ENCODE results near the gene TC2N.

The TC2N gene

DNA sequence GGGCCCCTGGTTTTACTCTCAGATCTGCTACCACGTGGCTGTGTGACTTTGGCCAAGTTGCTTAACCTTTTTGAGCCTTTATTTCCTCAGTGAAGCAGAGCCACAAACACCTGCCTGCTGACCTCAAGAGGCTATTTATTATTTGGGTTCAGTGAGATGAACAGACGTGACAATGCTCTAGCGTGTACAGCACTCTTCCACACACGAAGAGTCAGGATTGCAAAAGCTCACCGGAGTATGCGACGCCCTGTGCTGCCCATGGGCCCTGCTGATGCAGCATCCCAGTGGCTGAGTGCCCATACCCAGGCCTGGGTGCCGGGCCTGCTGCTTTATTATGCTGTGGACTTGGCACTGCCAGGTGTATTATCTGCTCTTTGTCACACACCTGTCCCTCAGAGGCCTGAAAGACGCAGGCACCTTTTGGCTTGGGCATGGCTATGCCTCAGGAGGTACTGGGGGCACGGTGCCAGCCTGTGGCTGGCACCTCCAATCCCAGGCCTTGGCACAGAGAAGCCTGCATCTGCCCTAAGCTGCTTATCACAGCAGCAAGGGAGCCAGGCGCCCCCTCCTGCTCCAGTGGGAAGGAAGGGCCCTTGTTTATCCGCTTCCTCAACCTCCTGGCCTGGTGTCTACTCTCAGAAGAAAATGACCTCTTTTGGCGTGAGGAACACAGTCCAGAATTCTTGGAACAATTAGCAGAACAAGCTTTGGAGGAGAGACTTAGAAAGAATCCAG is 22.3 kb upstream of the TC2N start:
- no peaks in the 10 kb centered on the region for H3K36me3 ChIP-seq (ENCODE audit: control insufficient read depth, insufficient read depth, low read length)
- WGBS, 2 experiments = 94 to 96% methylated on average over 13 of the region's 13 CpGs
- peaks cover 7% of the 10 kb centered on the region for H3K4me1 ChIP-seq (ENCODE audit: control insufficient read depth, insufficient read depth, low read length)
- H3K9me3 ChIP-seq (ENCODE audit: control insufficient read depth, low read length) = no peaks in the 10 kb centered on the region
- H3K27ac ChIP-seq (ENCODE audit: insufficient read depth, low read depth, low read length, poor library complexity, severe bottlenecking) = no peak overlapping the region
- no peak overlapping the region for H3K4me3 ChIP-seq (ENCODE audit: insufficient read depth, low read depth, low read length)
- H3K27me3 ChIP-seq (ENCODE audit: control insufficient read depth, insufficient read depth, low read length, poor library complexity, severe bottlenecking) = no peaks in the 10 kb centered on the region

- H3K4me3 ChIP-seq (ENCODE audit: insufficient read depth, low read depth, low read length) = no peak overlapping the region
- peaks cover 7% of the 10 kb centered on the region for H3K4me1 ChIP-seq (ENCODE audit: control insufficient read depth, insufficient read depth, low read length)
- H3K27ac ChIP-seq (ENCODE audit: insufficient read depth, low read depth, low read length, poor library complexity, severe bottlenecking) = no peak overlapping the region
- H3K9me3 ChIP-seq (ENCODE audit: control insufficient read depth, low read length) = no peaks in the 10 kb centered on the region
- WGBS, 2 experiments = 77 to 79% methylated on average over 10 of the region's 10 CpGs
- H3K27me3 ChIP-seq (ENCODE audit: control insufficient read depth, insufficient read depth, low read length, poor library complexity, severe bottlenecking) = no peaks in the 10 kb centered on the region
- no peaks in the 10 kb centered on the region for H3K36me3 ChIP-seq (ENCODE audit: control insufficient read depth, insufficient read depth, low read length)
Observed at GRCh38 chr14:91888641-91889476, 21.5 kb upstream of the TC2N start.

DNA sequence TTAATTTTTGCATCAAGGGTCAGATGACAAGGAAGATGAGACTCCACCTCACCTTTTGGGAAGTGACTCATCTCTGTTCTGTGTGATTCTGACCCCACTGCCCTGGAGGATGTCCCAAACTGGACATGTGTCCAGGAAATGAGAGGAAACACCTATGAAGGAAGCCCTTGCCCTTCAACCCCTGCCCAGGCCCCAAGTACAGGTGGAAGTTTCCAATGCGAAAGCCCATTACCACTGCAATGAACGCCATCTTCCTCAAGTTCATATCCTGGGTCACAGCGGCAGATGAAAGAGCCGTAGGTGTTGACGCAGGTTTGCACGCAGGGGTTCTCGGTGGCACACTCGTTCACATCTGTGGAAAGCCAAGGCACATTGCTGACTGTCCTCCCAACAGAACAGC is 19.6 kb upstream of the TC2N start:
- Histone ChIP-seq H3K4me1 (ENCODE audit: control insufficient read depth, insufficient read depth, low read length) (peaks cover 7% of the 10 kb centered on the region), H3K27ac (ENCODE audit: insufficient read depth, low read depth, low read length, poor library complexity, severe bottlenecking) (no peak overlapping the region), H3K9me3 (ENCODE audit: control insufficient read depth, low read length) (no peaks in the 10 kb centered on the region), H3K4me3 (ENCODE audit: insufficient read depth, low read depth, low read length) (no peak overlapping the region), H3K27me3 (ENCODE audit: control insufficient read depth, insufficient read depth, low read length, poor library complexity, severe bottlenecking) (no peaks in the 10 kb centered on the region), H3K36me3 (ENCODE audit: control insufficient read depth, insufficient read depth, low read length) (no peaks in the 10 kb centered on the region)
- 94 to 97% methylated on average over 8 of the region's 8 CpGs for WGBS, 2 experiments

GRCh38 chr14:91885839-91886238 is 18.5 kb upstream of the TC2N start:
- WGBS, 2 experiments = 92 to 99% methylated on average over 4 of the region's 4 CpGs
- H3K27ac ChIP-seq (ENCODE audit: insufficient read depth, low read depth, low read length, poor library complexity, severe bottlenecking) = no peak overlapping the region
- H3K4me1 ChIP-seq (ENCODE audit: control insufficient read depth, insufficient read depth, low read length) = peaks cover 7% of the 10 kb centered on the region
- H3K36me3 ChIP-seq (ENCODE audit: control insufficient read depth, insufficient read depth, low read length) = no peaks in the 10 kb centered on the region
- H3K27me3 ChIP-seq (ENCODE audit: control insufficient read depth, insufficient read depth, low read length, poor library complexity, severe bottlenecking) = no peaks in the 10 kb centered on the region
- H3K9me3 ChIP-seq (ENCODE audit: control insufficient read depth, low read length) = no peaks in the 10 kb centered on the region
- no peak overlapping the region for H3K4me3 ChIP-seq (ENCODE audit: insufficient read depth, low read depth, low read length)

DNA sequence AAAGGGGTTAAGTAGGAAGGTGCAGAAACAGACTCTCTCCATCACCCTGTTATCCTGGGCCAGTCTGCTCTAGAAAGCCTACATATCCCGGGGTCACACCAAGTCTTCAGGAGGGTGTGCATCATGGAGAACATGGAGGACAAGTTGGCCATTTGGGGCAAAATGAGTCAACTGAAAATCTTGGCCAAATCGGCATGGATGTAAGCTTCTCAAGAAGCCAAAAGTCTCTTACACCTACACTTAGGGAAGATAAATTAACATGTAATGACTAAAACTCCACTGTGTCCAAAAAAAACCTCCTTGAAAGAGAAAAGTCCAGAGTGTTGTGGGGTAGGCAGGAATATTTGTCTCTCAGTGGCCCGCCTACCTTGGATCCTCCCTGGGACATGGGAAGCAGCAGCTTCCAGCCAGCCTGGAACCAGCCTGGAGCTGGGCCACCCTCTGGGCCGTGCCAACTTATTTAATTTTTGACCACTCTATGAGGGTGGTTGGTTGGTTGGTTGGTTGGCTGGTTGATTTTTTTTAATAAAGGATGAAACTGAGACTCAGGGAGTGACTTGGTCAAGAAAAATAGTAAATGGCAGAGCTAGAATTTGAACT is 17.9 kb upstream of the TC2N start:
- 86 to 96% methylated on average over 3 to 4 of the region's 4 CpGs for WGBS, 2 experiments

GRCh38 chr14:91884664-91885063 is 17.3 kb upstream of the TC2N start:
- Histone ChIP-seq H3K4me3 (ENCODE audit: insufficient read depth, low read depth, low read length) (no peak overlapping the region), H3K9me3 (ENCODE audit: control insufficient read depth, low read length) (no peaks in the 10 kb centered on the region), H3K27me3 (ENCODE audit: control insufficient read depth, insufficient read depth, low read length, poor library complexity, severe bottlenecking) (no peaks in the 10 kb centered on the region), H3K27ac (ENCODE audit: insufficient read depth, low read depth, low read length, poor library complexity, severe bottlenecking) (no peak overlapping the region), H3K4me1 (ENCODE audit: control insufficient read depth, insufficient read depth, low read length) (peaks cover 7% of the 10 kb centered on the region), H3K36me3 (ENCODE audit: control insufficient read depth, insufficient read depth, low read length) (no peaks in the 10 kb centered on the region)
- 72 to 73% methylated on average over 6 of the region's 6 CpGs for WGBS, 2 experiments

More for the DNA sequence above, 17.9 kb upstream of the TC2N start:
- no peak overlapping the region for H3K4me3 ChIP-seq (ENCODE audit: insufficient read depth, low read depth, low read length)
- peaks cover 7% of the 10 kb centered on the region for H3K4me1 ChIP-seq (ENCODE audit: control insufficient read depth, insufficient read depth, low read length)
- no peaks in the 10 kb centered on the region for H3K36me3 ChIP-seq (ENCODE audit: control insufficient read depth, insufficient read depth, low read length)
- H3K27ac ChIP-seq (ENCODE audit: insufficient read depth, low read depth, low read length, poor library complexity, severe bottlenecking) = no peak overlapping the region
- H3K27me3 ChIP-seq (ENCODE audit: control insufficient read depth, insufficient read depth, low read length, poor library complexity, severe bottlenecking) = no peaks in the 10 kb centered on the region
- no peaks in the 10 kb centered on the region for H3K9me3 ChIP-seq (ENCODE audit: control insufficient read depth, low read length)

DNA sequence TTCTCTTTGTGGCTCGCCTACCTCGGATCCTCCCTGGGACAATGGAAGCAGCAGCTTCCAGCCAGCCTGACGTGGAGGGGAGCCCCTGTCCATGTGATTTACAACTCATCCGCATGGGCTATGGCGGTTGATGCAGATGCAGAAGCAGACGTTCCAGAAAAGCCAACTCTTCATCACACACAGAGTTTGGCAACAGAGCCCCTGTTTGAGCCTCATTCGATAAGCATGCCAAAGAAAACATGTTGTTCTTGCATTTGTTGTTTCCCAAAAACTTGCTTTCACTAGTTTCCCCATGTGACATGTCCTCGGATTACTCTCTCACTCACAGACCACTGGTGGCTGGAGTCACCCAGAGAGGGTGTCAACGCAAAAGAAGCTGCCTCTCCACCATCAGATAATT is 16.4 kb upstream of the TC2N start:
- H3K36me3 ChIP-seq (ENCODE audit: control insufficient read depth, insufficient read depth, low read length) = no peaks in the 10 kb centered on the region
- H3K27ac ChIP-seq (ENCODE audit: insufficient read depth, low read depth, low read length, poor library complexity, severe bottlenecking) = no peak overlapping the region
- H3K4me1 ChIP-seq (ENCODE audit: control insufficient read depth, insufficient read depth, low read length) = no peaks in the 10 kb centered on the region
- H3K9me3 ChIP-seq (ENCODE audit: control insufficient read depth, low read length) = no peaks in the 10 kb centered on the region
- no peaks in the 10 kb centered on the region for H3K27me3 ChIP-seq (ENCODE audit: control insufficient read depth, insufficient read depth, low read length, poor library complexity, severe bottlenecking)
- 89 to 90% methylated on average over 9 of the region's 9 CpGs for WGBS, 2 experiments
- no peak overlapping the region for H3K4me3 ChIP-seq (ENCODE audit: insufficient read depth, low read depth, low read length)

DNA sequence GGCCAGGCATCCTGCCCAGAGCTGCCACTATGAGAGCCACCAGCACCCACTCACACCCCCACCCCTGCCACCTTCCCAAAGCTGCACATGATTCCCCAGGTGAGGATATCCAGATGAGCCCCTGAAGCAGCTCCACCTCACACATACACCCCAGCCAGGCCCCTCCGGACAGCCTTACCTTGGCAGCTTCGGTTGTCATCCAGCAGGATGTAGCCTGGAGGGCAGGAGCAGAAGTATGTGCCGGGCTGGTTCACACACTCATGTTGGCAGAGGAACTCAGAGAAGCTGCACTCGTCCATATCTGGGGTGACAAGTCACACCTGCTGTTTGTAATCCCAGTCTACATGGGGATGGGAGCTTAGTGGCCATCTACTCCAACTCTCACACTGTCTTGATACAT is 15.4 kb upstream of the TC2N start:
- Histone ChIP-seq H3K4me3 (ENCODE audit: insufficient read depth, low read depth, low read length) (no peak overlapping the region), H3K4me1 (ENCODE audit: control insufficient read depth, insufficient read depth, low read length) (no peaks in the 10 kb centered on the region), H3K36me3 (ENCODE audit: control insufficient read depth, insufficient read depth, low read length) (no peaks in the 10 kb centered on the region), H3K9me3 (ENCODE audit: control insufficient read depth, low read length) (no peaks in the 10 kb centered on the region), H3K27ac (ENCODE audit: insufficient read depth, low read depth, low read length, poor library complexity, severe bottlenecking) (no peak overlapping the region), H3K27me3 (ENCODE audit: control insufficient read depth, insufficient read depth, low read length, poor library complexity, severe bottlenecking) (no peaks in the 10 kb centered on the region)
- 90 to 92% methylated on average over 4 of the region's 4 CpGs for WGBS, 2 experiments

GRCh38 chr14:91882369-91882768 is 15.0 kb upstream of the TC2N start:
- H3K4me1 ChIP-seq (ENCODE audit: control insufficient read depth, insufficient read depth, low read length) = no peaks in the 10 kb centered on the region
- no peaks in the 10 kb centered on the region for H3K36me3 ChIP-seq (ENCODE audit: control insufficient read depth, insufficient read depth, low read length)
- no peak overlapping the region for H3K4me3 ChIP-seq (ENCODE audit: insufficient read depth, low read depth, low read length)
- no peaks in the 10 kb centered on the region for H3K9me3 ChIP-seq (ENCODE audit: control insufficient read depth, low read length)
- no peak overlapping the region for H3K27ac ChIP-seq (ENCODE audit: insufficient read depth, low read depth, low read length, poor library complexity, severe bottlenecking)
- H3K27me3 ChIP-seq (ENCODE audit: control insufficient read depth, insufficient read depth, low read length, poor library complexity, severe bottlenecking) = no peaks in the 10 kb centered on the region
- 92 to 93% methylated on average over 5 of the region's 5 CpGs for WGBS, 2 experiments

DNA sequence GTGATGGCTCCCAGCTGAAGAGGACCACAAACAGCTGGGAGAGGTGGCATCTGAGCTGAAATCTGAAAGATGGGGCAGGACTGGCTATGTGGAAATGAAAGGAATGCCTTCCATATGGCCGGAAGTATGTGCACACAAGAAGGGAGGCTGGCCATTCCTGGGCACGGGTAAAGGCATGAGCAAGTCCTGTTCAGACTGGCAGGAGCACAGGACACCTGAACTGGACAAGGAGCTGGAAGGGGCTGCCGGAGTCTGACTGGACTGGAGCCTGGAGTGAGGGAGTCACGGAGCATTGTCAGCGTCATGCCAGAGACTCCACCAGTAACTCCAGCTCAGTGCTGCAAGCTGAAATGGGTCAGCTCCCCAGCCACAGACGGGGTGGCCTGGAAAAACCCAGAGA is 11.9 kb upstream of the TC2N start:
- H3K27me3 ChIP-seq (ENCODE audit: control insufficient read depth, insufficient read depth, low read length, poor library complexity, severe bottlenecking) = no peaks in the 10 kb centered on the region
- WGBS, 2 experiments = 77 to 79% methylated on average over 6 of the region's 6 CpGs
- H3K4me1 ChIP-seq (ENCODE audit: control insufficient read depth, insufficient read depth, low read length) = no peaks in the 10 kb centered on the region
- no peak overlapping the region for H3K4me3 ChIP-seq (ENCODE audit: insufficient read depth, low read depth, low read length)
- H3K27ac ChIP-seq (ENCODE audit: insufficient read depth, low read depth, low read length, poor library complexity, severe bottlenecking) = no peak overlapping the region
- no peaks in the 10 kb centered on the region for H3K36me3 ChIP-seq (ENCODE audit: control insufficient read depth, insufficient read depth, low read length)
- no peaks in the 10 kb centered on the region for H3K9me3 ChIP-seq (ENCODE audit: control insufficient read depth, low read length)
